Fibroblast of pulmonary artery (primary cell): Measurements from ENCODE around the gene ADCY6.
A peak's percentile ranks its signal among the peaks of the same experiment; 100 is the strongest.

Experiments
- DNase-seq: peaks from one replicate; pipeline ENCODE4 v3.0.0-alpha.2; 2010; ENCODE audit warnings: low read depth
- H3K4me3 ChIP-seq: replicated peaks from 2 replicates; pipeline ENCODE4 v1.5.1; 2011; ENCODE audit warnings: low read depth, mild to moderate bottlenecking, control low read depth, low read length, moderate library complexity
- CTCF ChIP-seq: IDR thresholded peaks from 2 replicates; pipeline ENCODE4 v1.5.1; 2011; ENCODE audit warnings: mild to moderate bottlenecking, control low read depth, low read length, inconsistent platforms; ENCODE audit errors: missing control alignments

ADCY6 gene

GRCh38 chr12:48788854-48789775, at the start of gene ADCY6:
Gene ADCY6 (minus strand): TSS chr12:48789089. CDS start chr12:48783434, 5,655 bp downstream.
- DNase-seq = peak; percentile 72
- peak within 1 kb of the TSS; percentile 76 for H3K4me3 ChIP-seq
- TF ChIP-seq CTCF = no peak

DNA sequence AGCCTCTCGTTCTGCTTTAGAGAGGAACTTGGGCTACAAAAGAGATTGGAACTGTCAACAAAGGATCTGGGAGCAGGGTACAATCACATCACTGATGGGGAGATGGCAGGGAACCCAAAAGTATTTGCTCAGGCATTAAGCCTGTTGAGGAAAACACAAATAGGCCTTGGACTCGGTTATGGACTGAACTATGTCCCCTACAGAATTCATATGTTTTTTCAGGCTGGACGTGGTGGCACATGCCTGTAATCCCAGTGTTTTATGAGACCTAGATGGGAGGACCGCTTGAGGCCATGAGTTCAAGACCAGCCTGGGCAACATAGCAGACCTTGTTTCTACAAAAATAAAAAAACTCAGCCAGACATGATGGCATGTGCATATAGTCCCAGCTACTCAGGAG, 49.2 kb upstream of the ADCY6 start:
- no peak overlapping the region for H3K4me3 ChIP-seq
- no peak for TF ChIP-seq CTCF
- DNase-seq = no peak

- no peak for TF ChIP-seq CTCF
- no peak for DNase-seq
- H3K4me3 ChIP-seq = no peak overlapping the region
Observed at GRCh38 chr12:48832321-48833060, 43.6 kb upstream of the ADCY6 start.

- DNase-seq = no peak
- no peak for TF ChIP-seq CTCF
- H3K4me3 ChIP-seq = no peak overlapping the region
Observed at GRCh38 chr12:48831257-48831656, 42.4 kb upstream of the ADCY6 start.

- TF ChIP-seq CTCF = no peak
- DNase-seq = no peak
Observed at GRCh38 chr12:48828841-48829575, 40.1 kb upstream of the ADCY6 start.

GRCh38 chr12:48828293-48828692, 39.4 kb upstream of the ADCY6 start:
- DNase-seq = no peak
- TF ChIP-seq CTCF = no peak
- no peak overlapping the region for H3K4me3 ChIP-seq

More at GRCh38 chr12:48828841-48829575, 40.1 kb upstream of the ADCY6 start:
- H3K4me3 ChIP-seq = no peak overlapping the region
